Skeletal muscle satellite cell (primary cell): ENCODE measurements around the gene ERGIC1.
A peak's percentile ranks its signal among the peaks of the same experiment; 100 is the strongest.

Source experiments
- H3K27me3 ChIP-seq: 2 replicates; pipeline ENCODE4 v1.7.0; 2013; ENCODE audit warnings: low read length; ENCODE audit not compliant: control insufficient read depth, insufficient read depth
- H3K36me3 ChIP-seq: 2 replicates; pipeline ENCODE4 v1.7.0; 2013; ENCODE audit warnings: mild to moderate bottlenecking, control low read depth, low read length; ENCODE audit not compliant: insufficient read depth
- H3K4me1 ChIP-seq: 2 replicates; pipeline ENCODE4 v1.7.0; 2013; ENCODE audit warnings: low read length; ENCODE audit not compliant: control insufficient read depth, insufficient read depth
- H3K4me2 ChIP-seq: 2 replicates; pipeline ENCODE4 v1.7.0; 2013; ENCODE audit warnings: mild to moderate bottlenecking, low read length
- H3K4me3 ChIP-seq: 2 replicates; pipeline ENCODE4 v1.7.0; 2013; ENCODE audit warnings: low read length
- H3K9ac ChIP-seq: 2 replicates; pipeline ENCODE4 v1.7.0; 2013; ENCODE audit warnings: mild to moderate bottlenecking, low read depth, low read length, moderate library complexity
- H3K9me3 ChIP-seq: replicated peaks from 2 replicates; pipeline ENCODE4 v1.7.0; 2013; ENCODE audit warnings: mild to moderate bottlenecking, control low read depth, low read length

Gene ERGIC1

GRCh38 chr5:172792701-172793570, 41.1 kb upstream of the ERGIC1 start:
- no peaks in the 10 kb centered on the region for H3K27me3 ChIP-seq
- H3K4me3 ChIP-seq: no peak overlapping the region
- peak overlapping the region; percentile 57 for H3K9ac ChIP-seq
- H3K9me3 ChIP-seq: no peaks in the 10 kb centered on the region
- peaks cover 89% of the 10 kb centered on the region for H3K4me1 ChIP-seq
- no peaks in the 10 kb centered on the region for H3K36me3 ChIP-seq
- no peak overlapping the region for H3K4me2 ChIP-seq

DNA sequence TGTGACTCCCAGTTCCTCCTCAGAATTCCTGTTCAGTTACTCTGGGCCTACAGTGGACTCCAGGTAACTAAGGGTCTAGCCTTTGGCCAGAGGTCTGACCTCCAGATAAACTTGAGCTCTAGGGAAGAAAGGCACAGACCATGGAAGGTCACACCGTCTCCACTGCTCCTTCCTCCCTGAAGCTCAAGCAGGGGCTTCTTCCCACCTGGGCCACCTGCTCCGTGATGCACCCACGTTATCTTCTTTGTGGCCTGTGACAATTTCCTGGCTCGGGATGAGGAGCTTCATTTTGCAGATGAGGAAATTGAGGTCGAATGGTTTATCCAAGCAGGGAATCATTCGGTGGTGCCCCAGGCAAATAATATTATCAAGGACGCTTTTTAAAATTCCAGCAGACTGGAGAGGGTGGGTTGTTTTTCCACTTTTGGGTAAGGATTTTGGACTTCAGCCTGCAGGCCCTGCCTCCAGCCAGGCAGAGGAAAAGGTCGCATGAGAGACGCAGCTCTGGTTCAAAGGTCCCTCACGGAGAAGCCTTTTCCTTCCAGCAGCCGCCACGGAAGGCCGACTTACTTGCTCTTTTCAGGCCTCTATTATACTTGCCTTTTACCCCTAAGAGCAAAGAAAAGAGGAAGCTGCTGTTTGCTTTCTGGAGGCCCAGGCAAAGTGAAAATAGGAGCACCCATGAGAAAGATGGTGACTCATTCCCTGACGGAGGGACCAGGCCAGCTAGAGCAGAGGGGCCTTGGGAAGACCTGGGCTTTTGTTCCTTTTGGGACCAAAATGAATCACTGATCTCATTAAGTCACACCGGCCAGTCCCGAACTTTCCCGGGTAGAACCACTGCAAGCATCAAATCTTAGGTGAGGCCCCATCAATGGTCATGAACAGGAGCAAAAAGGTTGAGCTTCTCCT, 40.2 kb upstream of the ERGIC1 start:
- peak overlapping the region; percentile 11 for H3K4me3 ChIP-seq
- no peaks in the 10 kb centered on the region for H3K36me3 ChIP-seq
- H3K9me3 ChIP-seq: no peaks in the 10 kb centered on the region
- H3K27me3 ChIP-seq: no peaks in the 10 kb centered on the region
- H3K4me2 ChIP-seq: peak overlapping the region; percentile 23
- H3K4me1 ChIP-seq: peaks cover 89% of the 10 kb centered on the region
- peak overlapping the region; percentile 57 for H3K9ac ChIP-seq

GRCh38 chr5:172795318-172795977, 38.6 kb upstream of the ERGIC1 start:
- Histone ChIP-seq H3K27me3 (no peaks in the 10 kb centered on the region), H3K36me3 (no peaks in the 10 kb centered on the region), H3K9ac (peak overlapping the region; percentile 44), H3K4me1 (peaks cover 89% of the 10 kb centered on the region), H3K4me2 (peak overlapping the region; percentile 5), H3K4me3 (no peak overlapping the region), H3K9me3 (no peaks in the 10 kb centered on the region)

- Histone ChIP-seq H3K4me3 (no peak overlapping the region), H3K9ac (no peak overlapping the region), H3K4me2 (no peak overlapping the region), H3K4me1 (peaks cover 89% of the 10 kb centered on the region), H3K27me3 (no peaks in the 10 kb centered on the region), H3K36me3 (no peaks in the 10 kb centered on the region), H3K9me3 (no peaks in the 10 kb centered on the region)
Measured at GRCh38 chr5:172796306-172796705, 37.7 kb upstream of the ERGIC1 start.

DNA sequence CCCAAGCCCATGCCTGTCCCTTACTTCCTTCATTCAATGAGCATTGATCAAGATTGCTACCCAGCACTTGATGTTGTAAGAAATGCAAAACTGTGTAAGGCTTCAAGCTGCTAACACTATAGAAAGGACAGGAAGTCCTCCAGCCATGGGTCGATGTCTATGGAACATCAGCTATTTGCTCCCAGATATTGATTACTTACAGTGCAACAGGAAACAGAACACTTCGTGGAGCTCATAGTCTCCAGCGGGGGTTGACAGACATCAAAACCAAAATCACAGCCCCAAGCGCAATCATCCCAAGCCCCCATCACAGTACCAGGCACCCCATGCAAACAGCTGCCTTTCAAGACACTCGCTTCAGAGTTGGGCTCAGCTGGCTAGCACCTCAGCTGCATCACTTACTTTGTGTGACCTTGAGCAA, 36.3 kb upstream of the ERGIC1 start:
- peak overlapping the region; percentile 74 for H3K9ac ChIP-seq
- no peaks in the 10 kb centered on the region for H3K27me3 ChIP-seq
- peaks cover 94% of the 10 kb centered on the region for H3K4me1 ChIP-seq
- no peaks in the 10 kb centered on the region for H3K36me3 ChIP-seq
- H3K4me3 ChIP-seq: peak overlapping the region; percentile 25
- H3K4me2 ChIP-seq: peak overlapping the region; percentile 74
- no peaks in the 10 kb centered on the region for H3K9me3 ChIP-seq

- Histone ChIP-seq H3K4me1 (peaks cover 87% of the 10 kb centered on the region), H3K9ac (peak overlapping the region; percentile 80), H3K27me3 (no peaks in the 10 kb centered on the region), H3K36me3 (no peaks in the 10 kb centered on the region), H3K9me3 (no peaks in the 10 kb centered on the region), H3K4me3 (peak overlapping the region; percentile 16), H3K4me2 (peak overlapping the region; percentile 74)
Measured at GRCh38 chr5:172798422-172799215, 35.4 kb upstream of the ERGIC1 start.

- Histone ChIP-seq H3K27me3 (no peaks in the 10 kb centered on the region), H3K4me3 (no peak overlapping the region), H3K4me2 (peak overlapping the region; percentile 61), H3K9me3 (no peaks in the 10 kb centered on the region), H3K4me1 (peaks cover 79% of the 10 kb centered on the region), H3K9ac (peak overlapping the region; percentile 80), H3K36me3 (no peaks in the 10 kb centered on the region)
Measured at GRCh38 chr5:172799416-172799815, 34.6 kb upstream of the ERGIC1 start.

DNA sequence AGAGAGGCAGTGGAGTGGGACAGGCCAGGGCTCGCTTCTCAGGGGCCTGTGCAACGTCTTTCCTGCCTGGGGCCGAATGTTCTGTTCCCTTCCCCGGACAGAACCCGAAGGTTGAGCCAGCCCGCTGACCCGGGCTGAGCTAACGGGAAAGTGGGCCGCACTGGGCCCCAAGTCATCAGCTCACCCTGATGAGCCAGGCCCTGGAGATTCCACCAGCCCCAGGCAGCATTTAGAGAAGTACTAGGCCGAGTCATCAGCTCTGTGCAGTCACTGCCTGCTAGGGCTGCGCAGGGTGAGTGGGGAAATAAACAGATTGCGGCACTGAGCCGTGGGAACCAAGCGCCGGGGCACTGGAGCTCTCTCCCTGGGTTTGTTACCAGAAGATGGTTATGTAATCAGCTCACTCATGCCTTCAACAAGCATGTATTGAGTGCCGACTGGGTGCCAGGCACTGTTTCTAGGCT, 33.9 kb upstream of the ERGIC1 start:
- H3K36me3 ChIP-seq: no peaks in the 10 kb centered on the region
- H3K4me2 ChIP-seq: peak overlapping the region; percentile 20
- no peaks in the 10 kb centered on the region for H3K27me3 ChIP-seq
- no peaks in the 10 kb centered on the region for H3K9me3 ChIP-seq
- H3K4me3 ChIP-seq: peak overlapping the region; percentile 9
- H3K9ac ChIP-seq: peak overlapping the region; percentile 80
- peaks cover 74% of the 10 kb centered on the region for H3K4me1 ChIP-seq

GRCh38 chr5:172801179-172801671, 32.8 kb upstream of the ERGIC1 start:
- H3K9me3 ChIP-seq: no peaks in the 10 kb centered on the region
- H3K36me3 ChIP-seq: no peaks in the 10 kb centered on the region
- peak overlapping the region; percentile 80 for H3K9ac ChIP-seq
- H3K4me2 ChIP-seq: peak overlapping the region; percentile 54
- peak overlapping the region; percentile 36 for H3K4me3 ChIP-seq
- peaks cover 63% of the 10 kb centered on the region for H3K4me1 ChIP-seq
- H3K27me3 ChIP-seq: no peaks in the 10 kb centered on the region

DNA sequence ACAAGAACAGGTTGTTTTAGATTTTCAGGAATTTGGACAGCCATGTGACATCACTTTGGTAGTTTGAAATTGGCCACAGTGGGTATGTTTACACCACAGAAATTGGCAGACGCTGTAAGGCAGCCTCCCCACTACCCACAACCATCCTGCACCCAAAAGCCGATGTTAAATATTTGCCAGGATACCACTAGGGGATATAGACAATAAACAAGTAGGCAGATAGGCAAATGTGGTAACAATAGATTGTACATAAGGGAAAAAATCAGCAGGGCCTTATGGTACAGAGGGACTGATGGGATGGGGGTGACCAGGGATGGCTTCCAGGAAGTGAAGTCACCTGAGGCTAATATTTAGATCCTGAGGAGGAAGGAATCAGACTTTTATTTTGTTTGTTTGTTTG, 31.9 kb upstream of the ERGIC1 start:
- no peak overlapping the region for H3K4me2 ChIP-seq
- H3K4me3 ChIP-seq: no peak overlapping the region
- H3K36me3 ChIP-seq: no peaks in the 10 kb centered on the region
- H3K9ac ChIP-seq: peak overlapping the region; percentile 77
- H3K27me3 ChIP-seq: no peaks in the 10 kb centered on the region
- no peaks in the 10 kb centered on the region for H3K9me3 ChIP-seq
- H3K4me1 ChIP-seq: peaks cover 60% of the 10 kb centered on the region
